ENCODE data around the gene INO80.

INO80 gene

GRCh38 chr15:40949756-40950207 lies 166.3 kb downstream of the INO80 start:
- DNase-seq (ENCODE audit: low read depth in 2 of 2): no peak

- no peak for DNase-seq (ENCODE audit: low read depth in 2 of 2)
These were observed 167.2 kb downstream of the INO80 start for GRCh38 chr15:40948706-40949473.

- no peak for DNase-seq (ENCODE audit: low read depth in 2 of 2)
These were observed 171.4 kb downstream of the INO80 start for GRCh38 chr15:40944510-40945296.

- DNase-seq (ENCODE audit: low read depth in 2 of 2): no peak
These were observed 172.2 kb downstream of the INO80 start for GRCh38 chr15:40943764-40944365.

GRCh38 chr15:40942878-40943277 lies 173.2 kb downstream of the INO80 start:
- no peak for DNase-seq (ENCODE audit: low read depth in 2 of 2)

GRCh38 chr15:40942337-40942854 lies 173.7 kb downstream of the INO80 start:
- no peak for DNase-seq (ENCODE audit: low read depth in 2 of 2)

GRCh38 chr15:40941528-40942336 lies 174.3 kb downstream of the INO80 start:
- DNase-seq (ENCODE audit: low read depth in 2 of 2): peak; percentile 46 to 54

- DNase-seq (ENCODE audit: low read depth in 2 of 2): no peak
These were observed 175.0 kb downstream of the INO80 start for GRCh38 chr15:40941068-40941527.

GRCh38 chr15:40940296-40940801 lies 175.7 kb downstream of the INO80 start:
- DNase-seq (ENCODE audit: low read depth in 2 of 2): no peak

GRCh38 chr15:40938536-40938870 lies 177.6 kb downstream of the INO80 start:
- no peak for DNase-seq (ENCODE audit: low read depth in 2 of 2)

GRCh38 chr15:40937762-40938535 lies 178.1 kb downstream of the INO80 start:
- no peak for DNase-seq (ENCODE audit: low read depth in 2 of 2)

- DNase-seq (ENCODE audit: low read depth in 2 of 2): no peak
These were observed 179.1 kb downstream of the INO80 start for GRCh38 chr15:40936709-40937666.

GRCh38 chr15:40936234-40936708 lies 179.8 kb downstream of the INO80 start:
- DNase-seq (ENCODE audit: low read depth in 2 of 2): no peak

GRCh38 chr15:40934457-40934856 lies 181.6 kb downstream of the INO80 start:
- no peak for DNase-seq (ENCODE audit: low read depth in 2 of 2)

- no peak for DNase-seq (ENCODE audit: low read depth in 2 of 2)
These were observed 182.6 kb downstream of the INO80 start for GRCh38 chr15:40933517-40933902.

- DNase-seq (ENCODE audit: low read depth in 2 of 2): no peak
These were observed 183.2 kb downstream of the INO80 start for GRCh38 chr15:40932649-40933516.

GRCh38 chr15:40932156-40932555 lies 183.9 kb downstream of the INO80 start:
- DNase-seq (ENCODE audit: low read depth in 2 of 2): no peak
